SK-N-SH treated with all-trans-retinoic acid at 6 μM for 48 hours (cell line): ENCODE results near the gene BUB3.

Source experiments
- ATAC-seq: fragments of 200-7000 bp; cut with Tn5 transposase; 3 replicates; pipeline ENCODE4 v1.9.1; 2020; ENCODE audit warnings: mild to moderate bottlenecking, moderate library complexity
- ARNTL ChIP-seq: fragments of 450-650 bp; formaldehyde crosslinking; IDR thresholded peaks from 2 replicates; pipeline ENCODE4 v1.5.0; 2020; ENCODE audit warnings: low read depth, mild to moderate bottlenecking, moderate library complexity, borderline replicate concordance
- BACH2 ChIP-seq: fragments of 250-450 bp; sonication (Bioruptor Pico); IDR thresholded peaks from 2 replicates; pipeline ENCODE4 v1.9.0; 2021; ENCODE audit warnings: mild to moderate bottlenecking, borderline replicate concordance
- CREB5 ChIP-seq: fragments of 250-450 bp; sonication (Bioruptor Pico); IDR thresholded peaks from 2 replicates; pipeline ENCODE4 v1.5.1; 2020; ENCODE audit warnings: low read depth, mild to moderate bottlenecking, moderate library complexity
- CSDC2 ChIP-seq: fragments of 250-450 bp; sonication (Bioruptor Pico); IDR thresholded peaks from 2 replicates; pipeline ENCODE4 v1.5.0; 2020; ENCODE audit warnings: mild to moderate bottlenecking, moderate library complexity
- CSRNP3 ChIP-seq: fragments of 250-450 bp; sonication (Bioruptor Pico); IDR thresholded peaks from 2 replicates; pipeline ENCODE4 v1.5.1; 2021; ENCODE audit warnings: mild to moderate bottlenecking, moderate library complexity
- ESRRG ChIP-seq: fragments of 250-450 bp; sonication (Bioruptor Pico); IDR thresholded peaks from 2 replicates; pipeline ENCODE4 v1.6.1; 2021; ENCODE audit warnings: mild to moderate bottlenecking
- GLIS3 ChIP-seq: fragments of 250-450 bp; sonication (Bioruptor Pico); IDR thresholded peaks from 2 replicates; pipeline ENCODE4 v1.5.0; 2020; ENCODE audit warnings: mild to moderate bottlenecking, moderate library complexity
- ISL1 ChIP-seq: fragments of 250-450 bp; sonication (Bioruptor Pico); IDR thresholded peaks from 2 replicates; pipeline ENCODE4 v2.1.2; 2022; ENCODE audit warnings: mild to moderate bottlenecking, moderate library complexity
- OSR1 ChIP-seq: fragments of 250-450 bp; sonication (Bioruptor Pico); IDR thresholded peaks from 2 replicates; pipeline ENCODE4 v1.8.0; 2022; ENCODE audit warnings: moderate library complexity, mild to moderate bottlenecking, inconsistent platforms
- PATZ1 ChIP-seq: fragments of 250-450 bp; sonication (Bioruptor Pico); IDR thresholded peaks from 2 replicates; pipeline ENCODE4 v1.8.0; 2020; ENCODE audit warnings: mild to moderate bottlenecking, moderate library complexity, borderline replicate concordance
- POU6F1 ChIP-seq: fragments of 250-450 bp; sonication (Bioruptor Pico); IDR thresholded peaks from 2 replicates; pipeline ENCODE4 v1.8.0; 2021; ENCODE audit warnings: low read depth, mild to moderate bottlenecking, moderate library complexity, borderline replicate concordance
- PPARA ChIP-seq: fragments of 250-450 bp; sonication (Bioruptor Pico); IDR thresholded peaks from 2 replicates; pipeline ENCODE4 v1.5.0; 2020; ENCODE audit warnings: mild to moderate bottlenecking, borderline replicate concordance
- RARB ChIP-seq: fragments of 250-450 bp; sonication (Bioruptor Pico); IDR thresholded peaks from 2 replicates; pipeline ENCODE4 v1.8.0; 2021; ENCODE audit warnings: mild to moderate bottlenecking, moderate library complexity
- SNAI2 ChIP-seq: fragments of 250-450 bp; sonication (Bioruptor Pico); IDR thresholded peaks from 2 replicates; pipeline ENCODE4 v1.5.0; 2020; ENCODE audit warnings: mild to moderate bottlenecking, moderate library complexity
- TCF4 ChIP-seq: fragments of 250-450 bp; sonication (Bioruptor Pico); IDR thresholded peaks from 2 replicates; pipeline ENCODE4 v1.8.0; 2021; ENCODE audit warnings: mild to moderate bottlenecking, moderate library complexity, borderline replicate concordance
- TSHZ2 ChIP-seq: fragments of 250-450 bp; sonication (Bioruptor Pico); IDR thresholded peaks from 2 replicates; pipeline ENCODE4 v1.5.0; 2020; ENCODE audit warnings: mild to moderate bottlenecking, moderate library complexity
- ZC3H10 ChIP-seq: fragments of 250-450 bp; sonication (Bioruptor Pico); IDR thresholded peaks from 2 replicates; pipeline ENCODE4 v1.5.1; 2021; ENCODE audit warnings: mild to moderate bottlenecking, moderate library complexity
- ZFP3 ChIP-seq: fragments of 250-450 bp; sonication (Bioruptor Pico); IDR thresholded peaks from 2 replicates; pipeline ENCODE4 v1.5.0; 2020; ENCODE audit warnings: mild to moderate bottlenecking, moderate library complexity
- ZFP30 ChIP-seq: fragments of 450-650 bp; formaldehyde crosslinking; IDR thresholded peaks from 2 replicates; pipeline ENCODE4 v1.5.0; 2022; ENCODE audit warnings: mild to moderate bottlenecking, moderate library complexity
- ZNF565 ChIP-seq: fragments of 450-650 bp; formaldehyde crosslinking; conservative IDR thresholded peaks from 2 replicates; pipeline ENCODE4 v1.5.0; 2020; ENCODE audit warnings: low read depth, mild to moderate bottlenecking, moderate library complexity
- ZNF70 ChIP-seq: fragments of 450-650 bp; formaldehyde crosslinking; IDR thresholded peaks from 2 replicates; pipeline ENCODE4 v1.5.0; 2020; ENCODE audit warnings: mild to moderate bottlenecking, moderate library complexity
- ZNF8 ChIP-seq: fragments of 450-650 bp; formaldehyde crosslinking; IDR thresholded peaks from 2 replicates; pipeline ENCODE4 v1.5.0; 2020; ENCODE audit warnings: mild to moderate bottlenecking, moderate library complexity

Gene BUB3

GRCh38 chr10:123187781-123188180 is 33.6 kb downstream of the BUB3 start:
- TF ChIP-seq CSDC2 (CRISPR knock-in tag) (no peak), BACH2 (CRISPR knock-in tag) (no peak), TCF4 (no peak), SNAI2 (CRISPR knock-in tag) (no peak), POU6F1 (CRISPR knock-in tag) (no peak), GLIS3 (CRISPR knock-in tag) (no peak), ZNF8 (CRISPR knock-in tag) (no peak), ESRRG (CRISPR knock-in tag) (no peak)
- no peak for ATAC-seq

GRCh38 chr10:123191886-123192285 is 37.7 kb downstream of the BUB3 start:
- ATAC-seq = no peak
- TF ChIP-seq PPARA (no peak), BACH2 (CRISPR knock-in tag) (no peak), ZFP30 (CRISPR knock-in tag) (no peak), CSRNP3 (no peak), CSDC2 (CRISPR knock-in tag) (no peak), ZC3H10 (CRISPR knock-in tag) (no peak)

- ATAC-seq = no peak
- TF ChIP-seq ARNTL = no peak
- TF ChIP-seq SNAI2 (CRISPR knock-in tag) = no peak
- no peak for TF ChIP-seq PATZ1 (CRISPR knock-in tag)
- TF ChIP-seq OSR1 = no peak
- TF ChIP-seq ZNF70 (CRISPR knock-in tag) = no peak
- no peak for TF ChIP-seq TCF4
- TF ChIP-seq ZFP3 = no peak
- no peak for TF ChIP-seq BACH2 (CRISPR knock-in tag)
- TF ChIP-seq ISL1 (CRISPR knock-in tag) = no peak
Observed at GRCh38 chr10:123194056-123194455, 39.9 kb downstream of the BUB3 start.

- no peak for TF ChIP-seq ZNF565 (CRISPR knock-in tag)
- no peak for TF ChIP-seq ESRRG (CRISPR knock-in tag)
- TF ChIP-seq CSDC2 (CRISPR knock-in tag) = no peak
- TF ChIP-seq CREB5 (CRISPR knock-in tag) = no peak
- no peak for TF ChIP-seq RARB (CRISPR knock-in tag)
- no peak for TF ChIP-seq TSHZ2 (CRISPR knock-in tag)
- no peak for TF ChIP-seq BACH2 (CRISPR knock-in tag)
- TF ChIP-seq TCF4 = no peak
- no peak for TF ChIP-seq ZFP3
- no peak for TF ChIP-seq ZNF8 (CRISPR knock-in tag)
- no peak for TF ChIP-seq PPARA
- TF ChIP-seq POU6F1 (CRISPR knock-in tag) = no peak
- no peak for TF ChIP-seq OSR1
- TF ChIP-seq SNAI2 (CRISPR knock-in tag) = no peak
- no peak for TF ChIP-seq ZFP30 (CRISPR knock-in tag)
- TF ChIP-seq ISL1 (CRISPR knock-in tag) = no peak
- TF ChIP-seq ZC3H10 (CRISPR knock-in tag) = no peak
- ATAC-seq = no peak
Observed at GRCh38 chr10:123200531-123200930, 46.3 kb downstream of the BUB3 start.
